Kidney tubule cell (primary cell): ENCODE measurements around the gene NEK2.
"Not testable (repeated sequence)": the region's sequence is repeated elsewhere in the genome, so short reads cannot be mapped to it uniquely, and the experiment has no call there.

Experiments
- DNase-seq: peaks from one replicate; pipeline ENCODE4 v3.0.0-alpha.2; 2018; ENCODE audit warnings: low spot score

NEK2 gene

GRCh38 chr1:211650904-211651303 lies 24.5 kb downstream of the NEK2 start:
- DNase-seq: no peak

- peak; percentile 59 for DNase-seq
These were observed 26.2 kb downstream of the NEK2 start for GRCh38 chr1:211648980-211649934.

- peak; percentile 84 for DNase-seq
These were observed 27.1 kb downstream of the NEK2 start for GRCh38 chr1:211648336-211648735.

GRCh38 chr1:211647711-211648121 lies 27.7 kb downstream of the NEK2 start:
- no peak for DNase-seq

- no peak for DNase-seq
These were observed 28.9 kb downstream of the NEK2 start for GRCh38 chr1:211646566-211646965.

GRCh38 chr1:211645601-211646000 lies 29.8 kb downstream of the NEK2 start:
- DNase-seq: not testable (repeated sequence)

GRCh38 chr1:211644653-211645052 lies 30.8 kb downstream of the NEK2 start:
- DNase-seq: no peak

- peak; percentile 76 for DNase-seq
These were observed 31.9 kb downstream of the NEK2 start for GRCh38 chr1:211643324-211644212.

GRCh38 chr1:211642870-211643269 lies 32.6 kb downstream of the NEK2 start:
- DNase-seq: no peak

- no peak for DNase-seq
These were observed 33.5 kb downstream of the NEK2 start for GRCh38 chr1:211641942-211642341.

GRCh38 chr1:211641044-211641800 lies 34.2 kb downstream of the NEK2 start:
- DNase-seq: no peak

GRCh38 chr1:211640301-211640630 lies 35.2 kb downstream of the NEK2 start:
- DNase-seq: no peak

GRCh38 chr1:211639475-211640300 lies 35.7 kb downstream of the NEK2 start:
- peak; percentile 92 for DNase-seq

- DNase-seq: no peak
These were observed 36.7 kb downstream of the NEK2 start for GRCh38 chr1:211638689-211639101.

GRCh38 chr1:211638246-211638645 lies 37.2 kb downstream of the NEK2 start:
- no peak for DNase-seq

GRCh38 chr1:211637066-211637465 lies 38.4 kb downstream of the NEK2 start:
- DNase-seq: no peak

- DNase-seq: peak; percentile 96
These were observed 38.8 kb downstream of the NEK2 start for GRCh38 chr1:211636575-211637029.

- DNase-seq: no peak
These were observed 39.7 kb downstream of the NEK2 start for GRCh38 chr1:211635597-211636205.

GRCh38 chr1:211634931-211635330 lies 40.5 kb downstream of the NEK2 start:
- no peak for DNase-seq

- DNase-seq: no peak
These were observed 41.0 kb downstream of the NEK2 start for GRCh38 chr1:211634461-211634860.

- DNase-seq: no peak
These were observed 41.9 kb downstream of the NEK2 start for GRCh38 chr1:211633524-211633846.
